ENCODE measurements around the gene CPLX1.

DNA sequence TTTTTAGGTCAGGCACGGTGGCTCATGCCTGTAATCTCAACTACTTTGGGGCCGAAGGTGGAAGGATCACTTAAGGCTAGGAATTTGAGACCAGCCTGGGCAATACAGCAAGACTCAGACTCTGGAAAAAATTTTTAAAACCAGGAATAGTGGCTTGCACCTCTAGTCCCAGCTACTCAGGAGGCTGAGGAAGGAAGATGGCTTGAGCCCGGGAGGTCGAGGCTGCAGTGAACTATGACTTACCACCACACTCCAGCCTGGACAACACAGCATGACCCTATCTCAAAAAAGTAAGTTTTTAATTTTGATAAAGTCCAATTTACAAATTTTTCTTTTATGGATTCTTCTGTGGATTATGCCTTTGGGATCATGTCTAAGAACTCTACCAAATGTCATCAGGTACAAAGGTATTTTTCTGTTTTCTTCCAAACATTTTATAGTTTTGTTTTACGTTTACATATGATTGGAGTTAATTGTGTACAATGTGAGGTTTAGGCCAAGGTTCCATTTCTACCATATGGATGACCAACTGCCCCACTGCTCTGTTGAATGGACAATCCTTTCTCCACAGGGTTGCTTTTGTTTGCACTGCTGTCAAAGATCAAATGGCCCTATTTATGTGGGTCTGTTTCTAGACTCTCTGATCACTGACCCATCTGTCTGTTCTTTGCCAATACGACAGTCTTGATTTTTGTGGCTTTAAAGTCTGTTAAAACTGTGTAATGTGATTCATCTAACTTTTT lies 48.2 kb downstream of the CPLX1 start:
- TF ChIP-seq L3MBTL2 (conservative IDR thresholded peaks at IDR 0.05), result no peak
- no peak for TF ChIP-seq NFRKB (IDR thresholded peaks at IDR 0.05)
- TF ChIP-seq SUZ12 (IDR thresholded peaks at IDR 0.05), result no peak
- no peak for TF ChIP-seq TARDBP (IDR thresholded peaks at IDR 0.05)
- no peak for TF ChIP-seq ARNT (IDR thresholded peaks at IDR 0.05)
- no peak for TF ChIP-seq SP1 (IDR thresholded peaks at IDR 0.05)

Data from HEK293T (cell line).